DND-41 (cell line): Measurements from ENCODE around the gene FAM32A.

Source experiments
- ATAC-seq: fragments of 200-7000 bp; cut with Tn5 transposase; 3 replicates; pipeline ENCODE4 v1.9.1; 2021; ENCODE audit warnings: low read depth; ENCODE audit not compliant: insufficient read depth
- DNase-seq: peaks from one replicate; pipeline ENCODE4 v3.0.0-alpha.2; 2020
- H2AFZ ChIP-seq: 2 replicates; pipeline ENCODE4 v1.6.0; 2012; ENCODE audit warnings: low read depth, low read length
- H3K27ac ChIP-seq: 2 replicates; pipeline ENCODE4 v1.5.1; 2012; ENCODE audit warnings: low read length, inconsistent platforms
- H3K27me3 ChIP-seq: fragments of 200-600 bp; sonication (generic); 2 replicates; pipeline ENCODE4 v1.6.0; 2012; ENCODE audit warnings: low read length, mild to moderate bottlenecking, inconsistent platforms; ENCODE audit not compliant: insufficient read depth, poor library complexity
- H3K36me3 ChIP-seq: 2 replicates; pipeline ENCODE4 v1.5.1; 2012; ENCODE audit warnings: low read length, inconsistent platforms; ENCODE audit not compliant: insufficient read depth
- H3K4me1 ChIP-seq: 2 replicates; pipeline ENCODE4 v1.5.1; 2012; ENCODE audit warnings: mild to moderate bottlenecking, low read length; ENCODE audit not compliant: insufficient read depth
- H3K4me2 ChIP-seq: 2 replicates; pipeline ENCODE4 v1.6.0; 2012; ENCODE audit warnings: mild to moderate bottlenecking, moderate library complexity, low read length, inconsistent platforms; ENCODE audit not compliant: insufficient read depth
- H3K4me3 ChIP-seq, 2 experiments: fragments of 200-600 bp in 1 of 2; shearing (Covaris generic) in 1 of 2; 2 replicates each; pipeline ENCODE4 v1.5.1; 2012 to 2016; ENCODE audit warnings: inconsistent platforms in 2 of 2, low read length in 2 of 2, mild to moderate bottlenecking in 2 of 2, low read depth in 1 of 2, moderate library complexity in 1 of 2
- H3K79me2 ChIP-seq: 2 replicates; pipeline ENCODE4 v1.6.0; 2012; ENCODE audit warnings: low read length, inconsistent platforms; ENCODE audit not compliant: insufficient read depth
- H3K9ac ChIP-seq: 2 replicates; pipeline ENCODE4 v1.6.0; 2012; ENCODE audit warnings: low read depth, mild to moderate bottlenecking, inconsistent platforms, low read length, moderate library complexity
- H3K9me3 ChIP-seq: 2 replicates; pipeline ENCODE4 v1.5.1; 2012; ENCODE audit warnings: low read length, moderate library complexity, mild to moderate bottlenecking, inconsistent platforms; ENCODE audit not compliant: insufficient read depth, severe bottlenecking
- H4K20me1 ChIP-seq: 2 replicates; pipeline ENCODE4 v1.6.0; 2012; ENCODE audit warnings: low read length; ENCODE audit not compliant: insufficient read depth
- EZH2 ChIP-seq: IDR thresholded peaks from 3 replicates; pipeline ENCODE4 v1.6.1; 2012; ENCODE audit warnings: borderline replicate concordance, low read depth, mild to moderate bottlenecking, moderate library complexity, low read length, inconsistent platforms; ENCODE audit not compliant: severe bottlenecking
- TF ChIP-seq, protein P1 (sequence below): IDR thresholded peaks from 2 replicates; pipeline ENCODE4 v1.5.1; 2012; ENCODE audit warnings: borderline replicate concordance, low read length, moderate library complexity, mild to moderate bottlenecking; ENCODE audit not compliant: poor library complexity, severe bottlenecking; ENCODE audit errors: extremely low read depth

Gene FAM32A

DNA sequence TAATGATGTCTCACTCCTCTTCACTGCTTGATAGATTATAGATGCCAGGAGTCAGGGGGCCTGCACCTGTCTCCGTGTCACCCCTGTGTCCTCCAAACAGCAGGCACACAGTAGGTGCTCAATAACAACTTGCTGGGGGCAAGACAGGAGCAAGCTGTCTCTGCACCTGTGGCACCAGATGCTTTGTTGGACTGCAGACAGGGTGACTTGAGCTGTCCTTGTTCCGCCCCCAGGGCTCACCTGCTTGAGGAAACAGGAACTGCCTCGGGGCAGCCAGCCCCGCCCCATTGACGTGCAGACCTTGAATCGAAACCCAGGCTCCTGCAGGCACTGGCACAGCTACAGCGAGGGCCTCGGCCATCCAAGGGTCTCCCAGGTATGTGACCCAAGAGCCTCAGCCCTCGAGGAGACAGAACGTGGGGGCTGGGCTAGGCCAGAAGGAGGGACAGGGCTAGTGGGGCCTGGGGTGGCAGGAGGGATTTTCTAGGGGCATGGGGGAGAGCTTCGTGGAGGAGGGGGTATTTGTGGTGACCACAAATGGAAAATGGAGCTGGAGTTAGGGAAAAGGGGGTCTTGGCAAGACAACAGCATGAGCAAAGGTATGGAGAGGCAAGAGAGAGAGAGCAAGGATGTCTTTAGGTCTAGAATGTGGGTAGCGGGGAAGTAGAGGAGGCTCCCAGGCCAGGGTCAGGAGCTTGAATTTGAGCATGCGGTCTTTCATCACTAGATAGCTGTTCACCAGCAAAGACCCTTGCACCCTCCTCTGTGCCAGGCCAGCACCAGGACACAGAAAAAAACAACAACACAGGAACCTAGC, 41.6 kb upstream of the FAM32A start, which contains the start of gene HSH2D:
Gene HSH2D, plus strand, starts transcription at position 287 of the 817 bp plus-strand sequence. CDS start 5,066 bp downstream, outside the sequence.
- Histone ChIP-seq H3K27me3 (no peaks in the 10 kb centered on the region), H4K20me1 (no peaks in the 10 kb centered on the region), H3K27ac (no peak within 1 kb of the TSS), H2AFZ (no peak within 1 kb of the TSS), H3K79me2 (no peaks in the 10 kb centered on the region), H3K4me2 (no peak within 1 kb of the TSS), H3K4me3 (no peak within 1 kb of the TSS), H3K36me3 (no peaks in the 10 kb centered on the region), H3K9ac (no peak within 1 kb of the TSS), H3K4me1 (no peaks in the 10 kb centered on the region), H3K9me3 (no peaks in the 10 kb centered on the region)
- no peak for TF ChIP-seq EZH2
- TF ChIP-seq, protein P1, sequence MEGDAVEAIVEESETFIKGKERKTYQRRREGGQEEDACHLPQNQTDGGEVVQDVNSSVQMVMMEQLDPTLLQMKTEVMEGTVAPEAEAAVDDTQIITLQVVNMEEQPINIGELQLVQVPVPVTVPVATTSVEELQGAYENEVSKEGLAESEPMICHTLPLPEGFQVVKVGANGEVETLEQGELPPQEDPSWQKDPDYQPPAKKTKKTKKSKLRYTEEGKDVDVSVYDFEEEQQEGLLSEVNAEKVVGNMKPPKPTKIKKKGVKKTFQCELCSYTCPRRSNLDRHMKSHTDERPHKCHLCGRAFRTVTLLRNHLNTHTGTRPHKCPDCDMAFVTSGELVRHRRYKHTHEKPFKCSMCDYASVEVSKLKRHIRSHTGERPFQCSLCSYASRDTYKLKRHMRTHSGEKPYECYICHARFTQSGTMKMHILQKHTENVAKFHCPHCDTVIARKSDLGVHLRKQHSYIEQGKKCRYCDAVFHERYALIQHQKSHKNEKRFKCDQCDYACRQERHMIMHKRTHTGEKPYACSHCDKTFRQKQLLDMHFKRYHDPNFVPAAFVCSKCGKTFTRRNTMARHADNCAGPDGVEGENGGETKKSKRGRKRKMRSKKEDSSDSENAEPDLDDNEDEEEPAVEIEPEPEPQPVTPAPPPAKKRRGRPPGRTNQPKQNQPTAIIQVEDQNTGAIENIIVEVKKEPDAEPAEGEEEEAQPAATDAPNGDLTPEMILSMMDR = no peak
- no peak for ATAC-seq
- no peak for DNase-seq

DNA sequence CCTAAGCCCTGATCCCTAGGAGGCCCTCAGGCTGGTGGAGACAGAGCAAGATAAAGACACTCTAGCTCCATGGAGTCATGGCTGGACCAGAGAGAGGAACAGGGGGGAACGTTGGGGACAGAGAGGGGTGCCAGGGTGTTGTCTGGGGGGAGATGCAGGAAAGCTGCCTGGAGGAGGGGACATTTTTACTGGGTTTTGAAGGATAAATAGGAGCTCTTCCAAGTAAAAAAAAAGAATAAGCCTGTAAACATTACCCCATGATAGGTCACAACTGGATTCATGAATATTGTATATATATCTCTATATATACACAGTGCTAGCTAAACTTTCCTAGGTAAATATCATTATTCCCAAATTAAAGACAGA, 41.0 kb upstream of the FAM32A start:
- TF ChIP-seq, protein P1 = no peak
- no peak for TF ChIP-seq EZH2
- Histone ChIP-seq H2AFZ (no peak overlapping the region), H3K36me3 (no peaks in the 10 kb centered on the region), H3K4me2 (no peak overlapping the region), H3K4me3 (no peak overlapping the region), H3K27ac (no peak overlapping the region), H3K79me2 (no peaks in the 10 kb centered on the region), H3K4me1 (no peaks in the 10 kb centered on the region), H3K9me3 (no peaks in the 10 kb centered on the region), H3K27me3 (no peaks in the 10 kb centered on the region), H4K20me1 (no peaks in the 10 kb centered on the region), H3K9ac (no peak overlapping the region)
- ATAC-seq (no peak), DNase-seq (no peak)

DNA sequence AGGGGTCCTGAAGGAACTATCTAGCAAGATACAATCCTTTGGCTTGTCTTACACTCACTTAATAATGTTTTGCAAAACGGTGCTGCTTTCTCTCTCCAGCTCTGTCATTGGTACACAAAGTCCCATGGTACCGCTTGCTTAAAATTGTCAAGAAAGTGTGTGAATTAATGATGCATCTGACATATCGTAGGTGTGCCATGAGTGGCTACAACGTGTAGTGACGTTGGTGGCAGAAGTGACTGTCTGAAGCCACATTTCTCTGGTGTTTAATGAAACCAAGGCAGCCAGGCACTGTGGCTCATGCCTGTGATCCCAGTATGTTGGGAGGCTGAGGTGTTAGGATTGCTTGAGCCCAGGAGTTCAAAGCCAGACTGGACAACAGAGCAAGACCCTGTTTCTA, 39.1 kb upstream of the FAM32A start:
- Histone ChIP-seq H3K27me3 (no peaks in the 10 kb centered on the region), H3K9ac (no peak overlapping the region), H3K79me2 (no peaks in the 10 kb centered on the region), H3K36me3 (no peaks in the 10 kb centered on the region), H2AFZ (no peak overlapping the region), H3K4me1 (no peaks in the 10 kb centered on the region), H3K27ac (no peak overlapping the region), H3K4me2 (no peak overlapping the region), H3K9me3 (no peaks in the 10 kb centered on the region), H4K20me1 (no peaks in the 10 kb centered on the region), H3K4me3 (no peak overlapping the region)
- ATAC-seq (no peak), DNase-seq (no peak)
- TF ChIP-seq EZH2 = no peak
- TF ChIP-seq, protein P1 = no peak
